Activated T-cell treated with anti-CD3 and anti-CD28 coated beads, Interleukin-2, amount 50 U/mL, for 4 hours (primary cell): ENCODE data around the gene STYX. TPM values are rescaled to one million over a fixed set of nuclear protein-coding genes. Genes with fewer than 3 reads are reported as not detected.
A peak's percentile ranks its signal among the peaks of the same experiment; 100 is the strongest.
"Not testable (repeated sequence)": the region's sequence is repeated elsewhere in the genome, so short reads cannot be mapped to it uniquely, and the experiment has no call there.

ENCODE experiments used
- ATAC-seq, 2 donors: fragments of 200-7000 bp; cut with Tn5 transposase; one replicate each; pipeline ENCODE4 v1.10.0; 2021
- DNase-seq: peaks from one replicate; pipeline ENCODE4 v3.0.0-alpha.2; 2020
- H3K27me3 Mint-ChIP-seq: one replicate; pipeline ENCODE4 v1.8.0; 2021; ENCODE audit warnings: low read depth, mixed read lengths
- H3K36me3 Mint-ChIP-seq: one replicate; pipeline ENCODE4 v1.8.0; 2022; ENCODE audit warnings: mixed read lengths; ENCODE audit not compliant: insufficient read depth
- H3K4me1 Mint-ChIP-seq: one replicate; pipeline ENCODE4 v1.8.0; 2021; ENCODE audit warnings: low read depth, mixed read lengths
- H3K4me3 Mint-ChIP-seq: one replicate; pipeline ENCODE4 v1.8.0; 2021; ENCODE audit warnings: mild to moderate bottlenecking, moderate library complexity, mixed read lengths
- H3K9me3 Mint-ChIP-seq: one replicate; pipeline ENCODE4 v1.8.0; 2021; ENCODE audit warnings: mixed read lengths
- total RNA-seq, 3 donors: library from RNA; stranded (reverse); gene quantifications; one replicate each; pipeline ENCODE4 v1.2.1, GENCODE V29; 2021

STYX gene
- total RNA-seq, 3 donors from 2014 or later: 18.5 to 18.9 (median 18.6) TPM

DNA sequence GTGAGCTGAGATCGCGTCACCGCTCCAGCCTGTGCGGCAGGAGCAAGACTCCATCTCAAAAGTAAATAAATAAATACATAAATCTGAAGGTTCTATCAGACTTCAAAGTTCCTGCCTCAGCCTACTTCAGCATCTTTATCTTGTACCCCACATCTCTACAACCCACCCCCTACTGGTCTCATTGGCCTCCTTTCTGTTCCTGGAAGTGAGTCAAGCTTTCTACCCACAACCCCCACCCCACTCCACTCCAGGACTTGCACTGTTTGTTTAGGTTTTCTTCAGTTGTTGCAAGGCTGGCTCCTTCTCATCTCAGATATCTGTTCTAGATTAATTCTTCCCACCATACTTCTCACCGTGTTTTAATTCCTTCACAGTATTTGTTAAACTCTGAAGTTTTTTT, 23.7 kb upstream of the STYX start:
- Mint-ChIP-seq H3K4me3 (peak overlapping the region; percentile 100), H3K9me3 (no peaks in the 10 kb centered on the region), H3K36me3 (peaks cover 31% of the 10 kb centered on the region), H3K27me3 (no peaks in the 10 kb centered on the region), H3K4me1 (peaks cover 34% of the 10 kb centered on the region)
- ATAC-seq (peak; percentile 44 to 48), DNase-seq (peak; percentile 28)

GRCh38 chr14:52706724-52707706, 23.0 kb upstream of the STYX start, which contains the start of gene PSMC6:
TSS of gene PSMC6 (plus strand) at chr14:52707200. CDS start at chr14:52707220, 20 bp downstream.
- H3K4me1 Mint-ChIP-seq: peaks cover 38% of the 10 kb centered on the region

GRCh38 chr14:52711666-52712065, 18.3 kb upstream of the STYX start:
- no peak for ATAC-seq
- no peaks in the 10 kb centered on the region for H3K27me3 Mint-ChIP-seq
- no peak for DNase-seq

More at GRCh38 chr14:52706724-52707706, 23.0 kb upstream of the STYX start, which contains the start of gene PSMC6:
- no peaks in the 10 kb centered on the region for H3K27me3 Mint-ChIP-seq
- H3K36me3 Mint-ChIP-seq: peaks cover 32% of the 10 kb centered on the region
- peak within 1 kb of the TSS; percentile 100 for H3K4me3 Mint-ChIP-seq
- ATAC-seq (peak; percentile 96 to 99), DNase-seq (peak; percentile 93)
- H3K9me3 Mint-ChIP-seq: no peaks in the 10 kb centered on the region

GRCh38 chr14:52716155-52716554, 13.8 kb upstream of the STYX start:
- Mint-ChIP-seq H3K4me3 (no peak overlapping the region), H3K36me3 (peaks cover 32% of the 10 kb centered on the region), H3K4me1 (peaks cover 5% of the 10 kb centered on the region), H3K9me3 (no peaks in the 10 kb centered on the region), H3K27me3 (no peaks in the 10 kb centered on the region)
- DNase-seq (no peak), ATAC-seq (no peak)

More at GRCh38 chr14:52711666-52712065, 18.3 kb upstream of the STYX start:
- Mint-ChIP-seq H3K4me1 (peaks cover 30% of the 10 kb centered on the region), H3K9me3 (no peaks in the 10 kb centered on the region), H3K4me3 (no peak overlapping the region), H3K36me3 (peaks cover 54% of the 10 kb centered on the region)

DNA sequence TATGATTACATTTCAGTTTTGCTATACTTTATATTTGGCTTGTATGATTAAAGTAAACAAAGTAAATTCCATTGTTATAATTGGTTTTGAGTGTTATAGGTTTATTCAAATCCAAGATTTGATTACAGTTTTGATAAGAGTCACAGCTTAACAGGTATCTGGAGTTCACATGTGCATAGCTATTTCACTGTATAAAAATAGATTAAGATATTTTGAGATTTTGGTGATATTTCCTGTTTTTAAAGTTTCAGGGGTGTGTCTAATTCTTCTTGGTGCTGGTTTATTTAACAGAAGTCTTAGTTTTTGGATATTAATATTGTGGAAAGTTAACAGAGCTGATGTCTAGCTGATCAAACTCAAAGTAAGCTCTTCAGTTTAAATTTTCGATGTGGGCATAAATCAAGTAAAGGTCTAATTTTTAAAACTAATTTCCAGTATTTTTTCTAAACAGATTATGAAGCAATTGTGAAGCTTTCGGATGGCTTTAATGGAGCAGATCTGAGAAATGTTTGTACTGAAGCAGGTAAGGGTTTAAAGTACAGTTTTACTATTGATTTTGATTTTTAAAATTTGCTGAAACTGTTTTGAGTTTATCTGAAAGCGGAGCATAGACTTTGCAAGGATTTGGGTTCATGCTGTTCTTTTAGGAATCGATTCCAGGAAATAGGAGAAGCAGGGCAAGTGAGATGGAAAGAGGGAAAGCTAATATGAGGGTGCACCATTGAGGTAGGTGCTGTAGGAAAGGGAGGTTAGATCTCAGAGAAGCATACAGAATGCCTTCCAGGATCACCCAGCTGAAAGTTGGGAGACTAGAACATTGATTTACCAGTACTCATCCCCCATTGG, 6.2 kb upstream of the STYX start:
- Mint-ChIP-seq H3K27me3 (no peaks in the 10 kb centered on the region), H3K4me1 (peaks cover 25% of the 10 kb centered on the region), H3K36me3 (peaks cover 37% of the 10 kb centered on the region), H3K4me3 (no peak overlapping the region), H3K9me3 (no peaks in the 10 kb centered on the region)
- DNase-seq: no peak
- ATAC-seq: no peak

DNA sequence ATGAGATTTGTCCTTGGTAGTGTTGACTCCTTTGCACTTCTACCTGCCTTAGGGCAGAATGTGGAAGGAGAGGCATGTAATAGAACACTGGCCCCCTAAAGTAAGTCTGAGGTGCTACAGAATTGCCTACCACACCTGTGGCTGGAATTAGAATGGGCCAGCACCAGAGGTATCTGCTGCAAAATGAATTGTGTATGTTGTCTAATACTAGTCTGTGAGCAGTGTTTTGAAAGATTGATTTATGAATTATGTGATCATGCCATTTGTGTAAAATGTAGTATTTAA, 5.7 kb upstream of the STYX start:
- peaks cover 36% of the 10 kb centered on the region for H3K36me3 Mint-ChIP-seq
- H3K4me1 Mint-ChIP-seq: peaks cover 25% of the 10 kb centered on the region
- no peak overlapping the region for H3K4me3 Mint-ChIP-seq
- ATAC-seq: no peak
- no peak for DNase-seq
- no peaks in the 10 kb centered on the region for H3K27me3 Mint-ChIP-seq
- H3K9me3 Mint-ChIP-seq: no peaks in the 10 kb centered on the region

GRCh38 chr14:52727509-52727908, 2.5 kb upstream of the STYX start:
- H3K4me1 Mint-ChIP-seq: peaks cover 28% of the 10 kb centered on the region
- ATAC-seq, DNase-seq, H3K4me3 Mint-ChIP-seq, H3K27me3 Mint-ChIP-seq, H3K9me3 Mint-ChIP-seq: not testable (repeated sequence)
- peaks cover 20% of the 10 kb centered on the region for H3K36me3 Mint-ChIP-seq

- peaks cover 31% of the 10 kb centered on the region for H3K4me1 Mint-ChIP-seq
- H3K27me3 Mint-ChIP-seq, ATAC-seq, H3K9me3 Mint-ChIP-seq, DNase-seq: not testable (repeated sequence)
- H3K4me3 Mint-ChIP-seq: peak overlapping the region; percentile 66
- H3K36me3 Mint-ChIP-seq: peaks cover 24% of the 10 kb centered on the region
These were observed 931 bp upstream of the STYX start for GRCh38 chr14:52729035-52729434.

GRCh38 chr14:52729585-52729924, 411 bp upstream of the STYX start:
- H3K9me3 Mint-ChIP-seq: no peaks in the 10 kb centered on the region
- H3K4me1 Mint-ChIP-seq: peaks cover 35% of the 10 kb centered on the region
- H3K36me3 Mint-ChIP-seq: peaks cover 28% of the 10 kb centered on the region
- DNase-seq: no peak
- no peaks in the 10 kb centered on the region for H3K27me3 Mint-ChIP-seq
- no peak for ATAC-seq
- peak overlapping the region; percentile 94 for H3K4me3 Mint-ChIP-seq

- no peak for ATAC-seq
- no peak for DNase-seq
- Mint-ChIP-seq H3K9me3 (no peaks in the 10 kb centered on the region), H3K36me3 (peaks cover 30% of the 10 kb centered on the region), H3K4me3 (peak overlapping the region; percentile 94), H3K27me3 (no peaks in the 10 kb centered on the region), H3K4me1 (peaks cover 42% of the 10 kb centered on the region)
These were observed 744 bp downstream of the STYX start for GRCh38 chr14:52730709-52731111.

DNA sequence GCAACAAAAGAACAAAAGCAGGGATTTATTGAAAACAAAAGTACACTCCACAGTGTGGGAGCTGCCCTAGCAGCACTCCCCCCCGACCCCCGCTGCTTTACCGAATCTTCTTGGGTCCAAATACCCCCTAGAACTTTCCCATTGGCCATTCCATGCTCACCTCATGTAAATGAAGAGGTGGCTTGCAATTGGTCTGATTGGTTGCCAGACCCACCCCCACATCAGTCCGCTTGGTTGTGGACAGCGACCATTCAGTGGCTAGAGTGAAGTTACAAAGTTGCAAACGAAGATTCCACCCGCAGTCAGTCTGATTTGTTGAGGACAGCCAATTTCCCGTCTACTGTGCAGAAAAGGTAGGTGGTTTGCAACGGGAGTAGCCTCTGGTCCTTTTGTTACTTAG, 3.9 kb downstream of the STYX start:
- Mint-ChIP-seq H3K27me3 (no peaks in the 10 kb centered on the region), H3K9me3 (no peaks in the 10 kb centered on the region), H3K4me3 (no peak overlapping the region), H3K4me1 (peaks cover 70% of the 10 kb centered on the region), H3K36me3 (peaks cover 26% of the 10 kb centered on the region)
- ATAC-seq: no peak
- no peak for DNase-seq

- ATAC-seq (no peak), DNase-seq (no peak)
- H3K27me3 Mint-ChIP-seq: no peaks in the 10 kb centered on the region
- H3K4me3 Mint-ChIP-seq: no peak overlapping the region
- no peaks in the 10 kb centered on the region for H3K9me3 Mint-ChIP-seq
- H3K4me1 Mint-ChIP-seq: peaks cover 77% of the 10 kb centered on the region
- peaks cover 28% of the 10 kb centered on the region for H3K36me3 Mint-ChIP-seq
These were observed 6.0 kb downstream of the STYX start for GRCh38 chr14:52735921-52736489.

- H3K4me3 Mint-ChIP-seq: no peak overlapping the region
These were observed 8.4 kb downstream of the STYX start for GRCh38 chr14:52738409-52738808.

DNA sequence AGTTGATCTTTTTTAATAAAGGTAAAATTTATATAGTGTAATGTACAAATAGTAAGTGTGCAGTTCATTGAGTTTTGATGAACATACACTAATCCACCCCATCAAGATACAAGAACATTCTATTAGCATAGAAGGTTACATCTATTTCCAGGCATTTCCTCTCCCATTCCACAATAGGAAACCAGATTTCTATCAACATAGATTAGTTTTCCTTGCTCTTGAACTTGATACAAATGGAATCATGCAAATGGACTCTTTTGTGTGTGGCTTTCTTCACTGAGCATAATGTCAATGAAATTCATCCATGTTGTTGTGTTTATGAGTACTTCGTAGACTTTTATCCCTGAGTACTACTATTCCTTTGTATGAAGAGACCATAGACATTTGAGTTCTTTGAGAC, 10.8 kb downstream of the STYX start:
- H3K27me3 Mint-ChIP-seq: no peaks in the 10 kb centered on the region
- peaks cover 83% of the 10 kb centered on the region for H3K4me1 Mint-ChIP-seq
- peaks cover 10% of the 10 kb centered on the region for H3K36me3 Mint-ChIP-seq
- no peak overlapping the region for H3K4me3 Mint-ChIP-seq
- no peak for ATAC-seq
- no peak for DNase-seq
- no peaks in the 10 kb centered on the region for H3K9me3 Mint-ChIP-seq

More at GRCh38 chr14:52738409-52738808, 8.4 kb downstream of the STYX start:
- H3K27me3 Mint-ChIP-seq: no peaks in the 10 kb centered on the region
- H3K36me3 Mint-ChIP-seq: peaks cover 21% of the 10 kb centered on the region
- no peaks in the 10 kb centered on the region for H3K9me3 Mint-ChIP-seq
- peaks cover 83% of the 10 kb centered on the region for H3K4me1 Mint-ChIP-seq
- ATAC-seq (no peak), DNase-seq (no peak)
